GM10847 (cell line): Measurements from ENCODE around the gene CLEC20A.

Experiments
- POLR2A ChIP-seq: IDR thresholded peaks from 2 replicates; pipeline ENCODE4 v1.6.1; 2011; ENCODE audit not compliant: insufficient read length; ENCODE audit errors: extremely low read depth

CLEC20A gene

DNA sequence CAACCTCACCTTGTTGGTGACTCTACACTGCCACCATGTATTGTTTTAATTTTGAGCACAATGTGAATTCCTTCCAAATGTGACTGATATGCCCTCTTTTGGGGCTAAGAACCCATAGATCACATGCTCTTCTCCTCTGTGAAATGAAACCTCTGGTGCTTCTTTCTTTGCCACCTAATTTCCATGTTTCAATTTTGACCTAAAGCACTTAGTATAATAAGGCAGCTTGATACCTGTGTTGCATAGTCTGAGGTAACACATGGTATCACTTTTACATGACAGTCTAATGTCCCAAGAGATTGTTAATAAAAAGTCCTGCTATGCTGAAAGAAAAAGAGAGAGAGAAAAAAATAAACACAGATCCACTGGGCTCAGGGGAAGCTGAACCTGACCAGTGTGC is 24.2 kb downstream of the CLEC20A start:
- TF ChIP-seq POLR2A: no peak

DNA sequence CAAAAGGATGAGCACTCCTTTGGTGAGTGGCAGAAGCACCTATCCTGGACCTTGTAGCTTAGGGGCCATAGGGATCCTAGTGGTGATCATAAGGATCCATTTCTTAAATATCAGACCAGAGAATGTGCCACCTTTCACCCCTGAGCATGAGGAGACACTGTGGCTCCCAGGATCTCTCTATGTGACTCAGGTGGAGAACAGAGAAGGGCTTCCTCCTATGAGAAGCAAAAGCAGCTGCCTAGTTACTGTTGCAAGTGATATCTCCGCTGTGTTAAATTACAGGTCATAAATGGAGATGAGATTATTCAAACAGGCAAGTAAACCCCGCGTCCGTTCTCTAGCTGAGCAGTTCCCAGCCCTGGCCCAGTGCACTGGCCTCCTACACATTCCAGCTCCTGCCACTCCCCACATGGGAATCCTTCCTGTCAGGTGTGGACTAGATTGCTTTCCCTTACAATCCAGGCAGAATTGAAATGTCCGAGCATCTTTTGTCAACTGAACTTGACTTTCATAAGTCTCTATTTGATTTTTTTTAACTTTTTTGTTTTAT is 26.3 kb downstream of the CLEC20A start:
- TF ChIP-seq POLR2A: no peak

DNA sequence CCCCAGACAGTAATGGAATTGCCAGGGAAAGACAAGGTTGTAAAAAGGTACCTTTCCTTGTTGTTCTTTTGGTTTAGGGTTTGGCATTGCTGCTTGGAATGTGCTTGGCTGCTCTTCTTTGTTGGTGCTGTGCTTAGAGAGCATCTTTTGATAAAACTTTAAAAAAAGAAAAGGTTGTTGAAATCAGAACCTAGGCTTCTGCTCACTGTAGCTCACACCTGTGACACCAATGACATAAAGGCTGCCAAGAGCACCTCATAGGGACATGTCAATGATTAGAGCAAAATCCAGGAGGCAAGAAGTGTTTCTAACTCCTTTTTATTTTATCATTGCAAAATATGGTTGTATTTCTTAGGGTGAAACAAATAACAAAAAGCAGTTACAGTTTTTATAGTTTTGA is 28.9 kb downstream of the CLEC20A start:
- no peak for TF ChIP-seq POLR2A

DNA sequence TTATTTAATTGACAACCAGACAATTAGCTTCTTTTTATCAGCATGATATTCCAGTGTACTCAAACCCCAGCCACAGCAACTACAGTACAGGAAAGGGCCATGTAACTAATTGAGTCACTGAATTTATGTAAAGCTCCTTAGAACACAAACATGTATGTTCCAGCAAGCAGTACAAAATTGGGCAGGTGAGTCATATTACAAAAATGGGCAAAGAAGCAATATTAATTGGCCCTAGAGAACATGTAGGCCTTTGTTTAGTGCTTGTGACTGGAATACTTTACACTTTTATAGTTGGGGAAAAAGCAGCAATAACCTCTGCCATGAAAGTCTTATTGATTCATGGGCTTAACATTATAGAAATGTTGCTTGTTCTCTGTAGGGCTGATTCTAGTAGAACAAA is 31.8 kb downstream of the CLEC20A start:
- no peak for TF ChIP-seq POLR2A

GRCh38 chr1:178464566-178464965 is 32.2 kb downstream of the CLEC20A start:
- no peak for TF ChIP-seq POLR2A

- TF ChIP-seq POLR2A: no peak
Measured at GRCh38 chr1:178464141-178464540, 32.6 kb downstream of the CLEC20A start.

DNA sequence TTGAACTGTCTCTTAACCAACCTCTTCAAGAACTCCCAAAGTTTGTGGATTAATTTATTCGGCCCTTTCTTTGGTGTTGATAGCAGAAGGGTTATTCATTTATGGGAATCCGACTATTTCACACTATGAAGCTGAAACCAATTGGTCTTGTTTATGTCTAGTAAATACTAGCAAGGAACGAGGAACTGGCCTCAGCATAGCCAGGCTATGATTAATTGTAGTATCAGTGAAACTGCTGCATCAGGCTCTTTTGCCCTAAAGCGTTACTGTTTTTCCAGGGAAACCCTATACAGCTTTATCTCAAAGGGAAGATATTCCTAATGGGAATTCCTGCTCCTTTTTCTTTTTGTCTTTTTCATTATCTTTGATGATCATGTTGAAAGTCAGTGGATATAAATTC is 35.1 kb downstream of the CLEC20A start:
- TF ChIP-seq POLR2A: no peak

- no peak for TF ChIP-seq POLR2A
Measured at GRCh38 chr1:178461104-178461503, 35.7 kb downstream of the CLEC20A start.

DNA sequence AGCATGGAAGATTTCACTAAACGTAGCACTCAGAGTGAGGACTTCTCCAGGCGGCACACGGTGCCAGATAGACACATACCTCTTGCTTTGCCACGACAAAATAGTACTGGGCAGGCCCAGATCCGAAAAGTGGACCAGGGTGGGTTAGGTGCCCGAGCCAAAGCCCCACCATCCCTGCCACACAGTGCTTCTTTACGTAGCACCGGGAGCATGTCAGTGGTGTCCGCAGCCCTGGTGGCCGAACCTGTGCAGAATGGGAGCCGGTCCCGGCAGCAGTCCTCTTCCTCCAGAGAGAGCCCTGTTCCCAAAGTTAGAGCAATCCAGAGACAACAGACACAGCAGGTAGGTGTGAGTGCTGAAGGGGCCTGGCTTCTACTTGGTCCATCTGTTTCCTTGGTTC is 38.6 kb downstream of the CLEC20A start:
- TF ChIP-seq POLR2A: no peak

GRCh38 chr1:178457651-178458050 is 39.1 kb downstream of the CLEC20A start:
- TF ChIP-seq POLR2A: no peak

- TF ChIP-seq POLR2A: no peak
Measured at GRCh38 chr1:178456472-178456871, 40.3 kb downstream of the CLEC20A start.

DNA sequence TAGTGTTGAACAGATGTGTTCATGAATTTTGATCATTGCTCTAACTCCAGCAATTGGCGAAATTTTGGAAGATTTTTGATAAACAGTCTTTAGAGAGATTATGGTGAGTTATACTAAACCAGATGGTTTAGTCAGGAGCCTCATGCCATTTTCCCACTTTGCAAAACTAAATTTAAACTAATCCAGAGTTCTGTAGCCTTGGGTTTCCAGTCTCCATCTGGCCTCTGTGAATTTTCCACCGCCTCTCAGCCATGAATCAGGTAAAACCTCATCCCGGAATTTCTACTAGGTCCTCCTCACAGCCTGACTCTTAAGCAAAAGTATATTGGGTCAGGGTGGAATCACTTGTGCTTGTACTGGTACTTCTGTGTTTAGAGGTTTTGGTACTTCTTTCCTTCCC is 44.8 kb downstream of the CLEC20A start:
- no peak for TF ChIP-seq POLR2A

- TF ChIP-seq POLR2A: no peak
Measured at GRCh38 chr1:178451529-178451928, 45.2 kb downstream of the CLEC20A start.

GRCh38 chr1:178450871-178451270 is 45.9 kb downstream of the CLEC20A start:
- TF ChIP-seq POLR2A: no peak

GRCh38 chr1:178442925-178443324 is 53.8 kb downstream of the CLEC20A start:
- no peak for TF ChIP-seq POLR2A

DNA sequence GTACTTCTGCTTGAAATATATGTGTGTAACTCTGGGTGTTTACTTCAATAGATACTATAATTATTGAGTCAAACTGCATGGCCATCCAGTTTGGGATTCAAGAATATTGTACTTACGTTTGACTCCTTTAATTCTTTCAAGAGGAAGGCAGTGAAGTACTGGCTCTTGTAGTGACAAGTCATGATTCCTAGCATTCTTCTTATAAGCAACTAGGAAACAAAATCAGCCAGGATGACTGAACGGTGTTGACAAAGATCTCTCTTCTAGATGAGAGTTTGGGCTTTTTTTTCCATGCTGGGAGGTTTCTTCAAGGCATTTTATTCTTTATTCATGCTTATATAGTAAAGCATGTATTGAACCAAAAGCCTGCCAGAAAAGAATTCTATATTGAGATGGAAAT is 58.3 kb downstream of the CLEC20A start:
- no peak for TF ChIP-seq POLR2A

- TF ChIP-seq POLR2A: no peak
Measured at GRCh38 chr1:178436899-178437298, 59.9 kb downstream of the CLEC20A start.
